ENCODE results near the gene C20orf141.

- TF ChIP-seq CTCF (IDR thresholded peaks at IDR 0.05): no peak
- TF ChIP-seq EP300 (IDR thresholded peaks at IDR 0.05): no peak
Measured at GRCh38 chr20:2834401-2835110, 19.8 kb downstream of the C20orf141 start.
